Measurements from ENCODE around the gene ABLIM2.

GRCh38 chr4:8005033-8005808, 153.4 kb downstream of the ABLIM2 start:
- TF ChIP-seq POLR2A (IDR thresholded peaks at IDR 0.05; ENCODE audit: low read length) (no peak), CTCF (IDR thresholded peaks at IDR 0.05) (no peak), SREBF2 (IDR thresholded peaks at IDR 0.05) (no peak), REST (IDR thresholded peaks at IDR 0.05) (no peak), ESRRA (IDR thresholded peaks at IDR 0.05; ENCODE audit: borderline replicate concordance, low read length) (no peak), EP300 (IDR thresholded peaks at IDR 0.05) (no peak), RCOR1 (IDR thresholded peaks at IDR 0.05; ENCODE audit: low read depth, low read length) (no peak)
